ENCODE measurements around the gene TUNAR. TPM values are rescaled to one million over a fixed set of nuclear protein-coding genes. Genes with fewer than 3 reads are reported as not detected.

The TUNAR gene
- total and polyA plus RNA-seq, 12 donors: 0.06 TPM; not detected in 11

- no peaks in the 10 kb centered on the region for H3K9me3 ChIP-seq (replicated peaks in 1 of 3)
- no peak overlapping the region for H3K27ac ChIP-seq
- no peak overlapping the region for H3K4me3 ChIP-seq
- intact Hi-C loops (cut with DNase I): no loop called here
- H3K27me3 ChIP-seq: peaks cover 5% of the 10 kb centered on the region
- no peaks in the 10 kb centered on the region for H3K36me3 ChIP-seq (replicated peaks in 1 of 2)
- 65 to 77% (median 66%) methylated on average over 3 to 7 of the region's 7 CpGs for WGBS, 4 donors
- H3K4me1 ChIP-seq (replicated peaks in 1 of 2): no peaks in the 10 kb centered on the region
- TF ChIP-seq POLR2A (IDR thresholded peaks at IDR 0.05) (no peak), CTCF (IDR thresholded peaks at IDR 0.05) (no peak)
- peak in 3 of 7 donors; percentile 16 to 51 (median 23) for DNase-seq
Observed at GRCh38 chr14:95885866-95886265, 9.2 kb downstream of the TUNAR start.

DNA sequence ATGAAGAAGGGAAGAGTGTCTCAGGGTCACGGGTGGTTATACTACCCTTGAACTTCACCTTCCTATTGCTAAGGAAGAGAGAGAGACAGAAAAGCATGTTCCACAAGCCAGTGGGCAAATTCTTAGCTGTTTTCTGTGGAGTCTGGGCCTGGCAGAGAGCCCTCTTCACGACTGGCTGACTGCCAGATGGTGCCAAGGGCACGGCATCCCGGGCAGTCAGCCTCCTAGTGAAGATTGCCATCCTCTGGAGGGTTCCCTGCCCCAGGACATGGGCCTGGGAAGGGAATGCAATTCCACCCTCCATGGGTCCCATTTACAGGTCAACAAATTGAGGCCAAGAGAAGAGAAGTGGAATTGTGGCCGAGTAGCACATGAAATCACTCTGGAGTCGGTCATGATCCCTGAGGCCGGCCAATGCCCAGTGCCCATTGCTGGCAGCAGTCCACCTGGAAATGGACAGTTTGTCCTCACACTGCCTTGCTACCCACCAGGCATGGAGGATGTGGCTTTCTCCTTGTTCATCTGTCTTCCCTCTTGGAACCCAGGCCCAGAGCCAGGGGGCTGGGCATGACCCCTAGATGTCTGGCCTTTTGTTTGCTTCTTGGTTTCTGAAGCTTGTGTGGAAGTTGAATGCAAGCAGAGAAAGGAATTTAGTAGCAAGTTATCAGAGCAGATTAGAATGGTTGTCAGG is 9.9 kb downstream of the TUNAR start:
- Histone ChIP-seq H3K36me3 (replicated peaks in 1 of 2) (no peaks in the 10 kb centered on the region), H3K27me3 (peaks cover 5% of the 10 kb centered on the region), H3K4me3 (no peak overlapping the region), H3K27ac (no peak overlapping the region), H3K4me1 (replicated peaks in 1 of 2) (no peaks in the 10 kb centered on the region), H3K9me3 (replicated peaks in 1 of 3) (no peaks in the 10 kb centered on the region)
- TF ChIP-seq CTCF (IDR thresholded peaks at IDR 0.05) (no peak), POLR2A (IDR thresholded peaks at IDR 0.05) (no peak)
- DNase-seq: peak in 5 of 7 donors; percentile 17 to 56 (median 43)
- intact Hi-C loops (cut with DNase I): no loop called here
- WGBS, 4 donors: 43 to 57% (median 51%) methylated on average over 4 to 7 of the region's 7 CpGs

DNA sequence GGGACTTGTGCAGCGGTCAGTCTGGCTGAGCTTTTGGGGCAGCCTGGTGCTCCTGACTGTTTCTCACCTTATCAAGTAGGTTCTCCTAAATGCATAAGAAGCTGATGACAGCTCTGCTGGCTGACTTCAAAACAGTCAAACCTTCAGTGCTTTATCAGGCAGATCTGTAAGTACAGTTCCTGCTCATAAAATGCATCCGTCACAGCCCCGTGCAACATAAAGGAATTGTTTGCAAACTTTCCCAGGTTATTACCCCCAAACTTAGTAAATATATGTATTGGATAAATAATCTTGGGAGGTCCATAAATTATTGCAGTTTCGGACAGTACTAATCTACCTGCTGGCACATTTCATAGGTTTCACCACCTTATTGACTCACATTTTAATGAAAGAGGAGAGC is 10.7 kb downstream of the TUNAR start:
- no peak overlapping the region for H3K4me3 ChIP-seq
- no peak overlapping the region for H3K27ac ChIP-seq
- intact Hi-C loops (cut with DNase I): no loop called here
- no peak for TF ChIP-seq CTCF (IDR thresholded peaks at IDR 0.05)
- TF ChIP-seq POLR2A (IDR thresholded peaks at IDR 0.05): no peak
- WGBS, 4 donors: 81 to 89% (median 82%) methylated on average over 4 of the region's 4 CpGs
- DNase-seq: no peak
- H3K36me3 ChIP-seq (replicated peaks in 1 of 2): no peaks in the 10 kb centered on the region
- no peaks in the 10 kb centered on the region for H3K4me1 ChIP-seq (replicated peaks in 1 of 2)
- peaks cover 5% of the 10 kb centered on the region for H3K27me3 ChIP-seq
- no peaks in the 10 kb centered on the region for H3K9me3 ChIP-seq (replicated peaks in 1 of 3)

- H3K9me3 ChIP-seq (replicated peaks in 1 of 3): no peaks in the 10 kb centered on the region
- no peak overlapping the region for H3K27ac ChIP-seq
- no peak for DNase-seq
- no peaks in the 10 kb centered on the region for H3K27me3 ChIP-seq
- H3K4me3 ChIP-seq: no peak overlapping the region
- no peaks in the 10 kb centered on the region for H3K4me1 ChIP-seq (replicated peaks in 1 of 2)
- intact Hi-C loops (cut with DNase I): no loop called here
- H3K36me3 ChIP-seq (replicated peaks in 1 of 2): no peaks in the 10 kb centered on the region
- WGBS, 4 donors: 66 to 78% (median 73%) methylated on average over 10 to 11 of the region's 11 CpGs
- no peak for TF ChIP-seq CTCF (IDR thresholded peaks at IDR 0.05)
- no peak for TF ChIP-seq POLR2A (IDR thresholded peaks at IDR 0.05)
Observed at GRCh38 chr14:95889236-95889979, 12.8 kb downstream of the TUNAR start.

All from adrenal gland (tissue), 12 donors.